GM19025 (cell line): ENCODE data around the gene DIO2.

Experiments used
- ATAC-seq: cut with Tn5 transposase; IDR thresholded peaks from one replicate; pipeline ENCODE4 v1.9.1; 2021; ENCODE audit warnings: mild to moderate bottlenecking, low read depth, moderate library complexity; ENCODE audit not compliant: unreplicated experiment

Gene DIO2

DNA sequence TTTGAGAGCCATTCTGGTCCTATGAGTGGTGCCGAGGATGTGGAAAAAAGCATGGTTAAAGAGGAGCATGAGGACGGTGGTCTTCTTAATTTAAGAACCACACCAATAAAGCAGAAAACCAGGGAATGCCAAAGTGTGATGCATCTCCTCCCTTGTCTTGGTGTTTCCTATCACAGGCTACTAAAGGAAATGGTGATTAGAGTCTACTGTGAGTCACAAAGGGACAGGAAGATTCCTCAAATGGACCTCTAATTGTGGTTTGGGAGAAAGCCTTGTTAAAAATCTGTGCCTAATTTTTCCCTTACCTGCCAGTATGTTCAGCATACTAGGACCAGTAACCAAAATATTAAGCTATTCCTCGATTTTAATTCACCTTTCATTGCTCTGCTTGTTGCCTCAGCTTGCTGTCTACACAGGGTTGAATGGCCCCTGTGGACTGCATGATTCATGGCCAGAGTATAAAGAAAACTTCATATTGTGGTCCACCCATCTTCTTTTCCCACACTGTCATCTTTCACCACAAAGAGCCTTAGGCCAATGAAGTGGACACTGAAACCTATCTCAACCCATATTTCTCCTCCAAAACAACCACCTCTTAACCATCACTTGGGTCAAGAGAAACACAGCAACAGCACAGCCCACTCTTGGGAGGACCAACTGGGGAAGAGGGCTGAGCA, 38.8 kb downstream of the DIO2 start:
- ATAC-seq, result no peak

DNA sequence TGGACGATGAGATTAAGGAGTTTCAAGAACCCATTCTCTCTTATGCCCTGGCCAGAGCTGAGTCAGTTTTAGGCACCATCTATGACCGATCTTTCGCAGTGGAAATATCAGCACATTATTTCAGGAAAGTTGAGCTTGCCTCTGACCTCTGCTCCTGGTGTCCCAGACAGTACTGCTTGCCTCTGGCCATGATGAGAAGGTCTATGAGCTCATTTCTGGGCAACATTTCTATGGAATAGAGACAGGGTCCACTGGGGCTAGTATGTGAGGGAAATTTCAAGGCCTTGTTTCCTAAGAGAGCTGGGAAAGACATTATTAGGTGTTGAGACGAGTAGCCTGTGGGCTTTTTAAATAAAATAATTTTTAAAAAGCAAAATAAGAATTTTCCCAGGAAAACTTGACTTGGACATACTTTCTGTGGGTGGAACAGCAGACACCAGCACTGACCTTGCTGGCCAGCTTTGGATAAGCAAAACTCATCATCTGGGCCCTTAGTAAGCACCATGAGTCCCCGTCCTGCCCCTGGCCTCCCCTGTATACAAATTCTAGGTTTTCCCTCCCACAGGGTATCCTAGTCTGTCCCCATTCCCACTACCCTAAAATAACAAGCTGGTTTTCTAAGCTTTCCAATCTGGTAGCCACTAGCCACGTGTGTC, 43.4 kb downstream of the DIO2 start:
- no peak for ATAC-seq

DNA sequence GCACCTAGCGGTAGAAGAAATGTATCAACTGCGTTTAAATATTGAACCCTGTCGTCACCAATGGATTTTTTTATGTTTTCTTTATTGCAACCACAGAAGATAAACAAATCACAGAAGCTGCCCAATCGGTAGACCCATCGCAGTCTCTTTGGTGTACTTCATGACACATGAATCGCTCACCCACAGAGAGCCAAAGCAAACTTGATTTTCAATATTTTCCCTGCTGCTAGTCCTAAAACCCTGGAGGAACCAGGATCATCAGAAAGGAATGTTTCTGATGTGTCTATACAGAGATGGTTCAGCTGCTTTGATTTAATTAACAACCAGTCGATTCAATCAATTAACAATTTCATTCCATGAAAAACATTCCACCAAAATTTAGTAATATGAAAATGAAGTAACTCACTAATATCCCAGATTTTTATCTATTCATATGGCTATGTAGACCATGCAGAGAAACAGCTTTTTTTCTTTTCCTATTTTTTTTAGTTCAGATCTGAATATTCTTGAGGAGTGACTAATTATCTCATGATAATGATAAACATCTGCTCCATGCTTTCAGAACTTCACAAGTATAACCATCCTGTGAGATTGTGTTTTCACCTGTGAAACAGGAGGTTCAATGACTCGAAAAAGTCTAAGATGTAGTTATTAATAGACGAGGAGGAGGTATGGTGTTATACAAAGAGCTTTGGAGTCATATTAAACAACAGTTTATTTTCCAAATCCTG, 46.1 kb downstream of the DIO2 start:
- ATAC-seq, result no peak

DNA sequence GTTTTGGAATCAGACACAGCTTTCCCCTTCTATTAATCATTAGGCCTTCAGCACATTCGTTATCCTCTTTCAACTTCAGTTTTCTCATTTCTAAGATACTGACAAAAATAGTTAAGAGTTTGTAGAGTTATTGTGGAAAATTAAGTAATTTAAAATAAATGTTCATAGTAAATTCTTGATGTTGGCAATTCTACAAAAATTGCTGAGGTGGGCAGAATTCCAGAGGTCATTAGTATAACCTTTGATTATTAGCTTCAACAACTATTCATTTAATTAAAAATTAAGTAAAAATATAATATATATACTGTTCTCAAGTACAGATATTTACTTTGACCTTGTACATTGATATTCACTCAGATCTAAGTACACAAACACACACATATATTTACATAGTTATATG, 58.5 kb downstream of the DIO2 start:
- no peak for ATAC-seq

DNA sequence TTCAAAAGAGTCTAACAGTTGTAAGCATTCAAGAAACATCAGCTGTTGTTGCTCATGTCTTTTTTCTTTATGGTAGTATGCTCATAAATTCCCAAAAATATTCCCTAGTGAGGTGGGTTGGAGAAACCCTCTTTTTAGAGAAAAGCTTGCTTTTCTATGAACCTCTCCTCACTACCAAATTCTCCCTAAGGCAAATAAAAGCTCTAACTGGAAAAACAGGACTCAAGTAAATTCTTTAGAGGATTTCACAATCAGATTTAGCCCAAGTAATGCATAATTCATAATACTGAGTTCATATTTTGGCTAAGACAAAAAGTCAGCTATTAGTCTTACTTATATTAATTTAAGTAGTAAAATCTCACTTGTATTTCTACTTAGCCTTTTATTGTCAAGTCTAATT, 59.1 kb downstream of the DIO2 start:
- ATAC-seq, result no peak

DNA sequence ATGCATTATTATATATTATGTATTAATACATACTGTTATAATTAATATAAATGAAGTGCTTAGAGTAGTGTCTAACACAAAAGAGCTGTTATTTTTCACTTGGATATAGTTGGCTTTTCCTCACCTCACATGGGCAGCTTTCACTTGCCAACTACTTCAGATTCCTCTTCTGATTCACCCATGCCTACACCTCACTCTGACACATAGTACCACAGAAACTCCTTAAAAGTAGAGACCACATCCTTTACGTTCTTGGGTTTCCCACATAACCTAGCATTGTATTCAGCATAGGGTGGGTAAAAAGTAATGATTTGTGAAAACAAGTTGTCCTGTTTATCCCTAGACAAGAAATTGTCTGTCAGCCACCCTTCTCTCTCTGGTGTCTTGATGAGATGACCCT, 61.0 kb downstream of the DIO2 start:
- no peak for ATAC-seq
